Mucosa of rectum (tissue), 2 donors: Measurements from ENCODE around the gene DLAT.

Experiments used
- H3K27ac ChIP-seq, 2 donors: one replicate each; pipeline ENCODE4 v1.7.0; 2013; ENCODE audit warnings: inconsistent platforms in 2 of 2, low read depth in 2 of 2, low read length in 2 of 2
- H3K27me3 ChIP-seq, 2 donors: one replicate each; pipeline ENCODE4 v1.7.0; 2013; ENCODE audit warnings: low read length in 2 of 2; ENCODE audit not compliant: control insufficient read depth in 2 of 2, insufficient read depth in 2 of 2
- H3K36me3 ChIP-seq, 2 donors: one replicate each; pipeline ENCODE4 v1.7.0; 2013; ENCODE audit warnings: low read length in 2 of 2; ENCODE audit not compliant: control insufficient read depth in 2 of 2, insufficient read depth in 2 of 2
- H3K4me1 ChIP-seq, 2 donors: one replicate each; pipeline ENCODE4 v1.7.0; 2013; ENCODE audit warnings: low read length in 2 of 2, mild to moderate bottlenecking in 1 of 2; ENCODE audit not compliant: control insufficient read depth in 2 of 2, insufficient read depth in 2 of 2
- H3K4me3 ChIP-seq, 2 donors: one replicate each; pipeline ENCODE4 v1.7.0; 2013; ENCODE audit warnings: low read length in 2 of 2
- H3K9ac ChIP-seq, 2 donors: one replicate each; pipeline ENCODE4 v1.7.0; 2013; ENCODE audit warnings: low read length in 2 of 2, low read depth in 1 of 2, mild to moderate bottlenecking in 1 of 2
- H3K9me3 ChIP-seq, 2 donors: one replicate each; pipeline ENCODE4 v1.7.0; 2013; ENCODE audit warnings: low read length in 2 of 2; ENCODE audit not compliant: control insufficient read depth in 2 of 2
- donor health status: healthy.
- donor health status: Normal muscosa, but diverticular disease.

DLAT gene

DNA sequence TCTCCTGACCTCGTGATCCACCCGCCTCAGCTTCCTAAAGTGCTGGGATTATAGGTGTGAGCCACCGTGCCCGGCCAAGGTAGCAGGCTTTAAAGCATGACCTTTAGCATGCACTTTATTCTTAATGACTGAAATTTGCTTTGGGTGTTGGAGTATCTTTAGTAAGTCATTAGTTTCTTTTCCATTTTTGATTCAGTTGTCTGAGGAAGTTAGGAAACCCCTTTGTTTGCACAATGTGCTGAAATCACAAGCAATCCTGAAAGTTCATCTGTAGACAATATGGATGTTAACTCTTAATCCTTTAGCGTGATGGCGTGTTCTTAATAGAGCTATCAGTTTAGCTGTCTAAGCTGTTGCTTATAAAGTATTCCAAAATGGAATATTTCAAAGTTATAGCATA, 78.2 kb downstream of the DLAT start:
- Histone ChIP-seq H3K4me3 (no peak overlapping the region), H3K4me1 (no peaks in the 10 kb centered on the region), H3K27ac (no peak overlapping the region), H3K27me3 (no peaks in the 10 kb centered on the region), H3K9me3 (no peaks in the 10 kb centered on the region), H3K36me3 (peaks cover 0 to 8% of the 10 kb centered on the region in 2 donors), H3K9ac (no peak overlapping the region)

GRCh38 chr11:112106070-112106469, 80.9 kb downstream of the DLAT start:
- no peak overlapping the region for H3K4me3 ChIP-seq
- H3K36me3 ChIP-seq = peaks cover 0 to 6% of the 10 kb centered on the region in 2 donors
- no peak overlapping the region for H3K9ac ChIP-seq
- no peaks in the 10 kb centered on the region for H3K4me1 ChIP-seq
- no peak overlapping the region for H3K27ac ChIP-seq
- H3K9me3 ChIP-seq = no peaks in the 10 kb centered on the region
- H3K27me3 ChIP-seq = no peaks in the 10 kb centered on the region
